ENCODE measurements around the gene ADAMTSL4.
"Not testable (repeated sequence)": the region's sequence is repeated elsewhere in the genome, so short reads cannot be mapped to it uniquely, and the experiment has no call there.

ADAMTSL4 gene

DNA sequence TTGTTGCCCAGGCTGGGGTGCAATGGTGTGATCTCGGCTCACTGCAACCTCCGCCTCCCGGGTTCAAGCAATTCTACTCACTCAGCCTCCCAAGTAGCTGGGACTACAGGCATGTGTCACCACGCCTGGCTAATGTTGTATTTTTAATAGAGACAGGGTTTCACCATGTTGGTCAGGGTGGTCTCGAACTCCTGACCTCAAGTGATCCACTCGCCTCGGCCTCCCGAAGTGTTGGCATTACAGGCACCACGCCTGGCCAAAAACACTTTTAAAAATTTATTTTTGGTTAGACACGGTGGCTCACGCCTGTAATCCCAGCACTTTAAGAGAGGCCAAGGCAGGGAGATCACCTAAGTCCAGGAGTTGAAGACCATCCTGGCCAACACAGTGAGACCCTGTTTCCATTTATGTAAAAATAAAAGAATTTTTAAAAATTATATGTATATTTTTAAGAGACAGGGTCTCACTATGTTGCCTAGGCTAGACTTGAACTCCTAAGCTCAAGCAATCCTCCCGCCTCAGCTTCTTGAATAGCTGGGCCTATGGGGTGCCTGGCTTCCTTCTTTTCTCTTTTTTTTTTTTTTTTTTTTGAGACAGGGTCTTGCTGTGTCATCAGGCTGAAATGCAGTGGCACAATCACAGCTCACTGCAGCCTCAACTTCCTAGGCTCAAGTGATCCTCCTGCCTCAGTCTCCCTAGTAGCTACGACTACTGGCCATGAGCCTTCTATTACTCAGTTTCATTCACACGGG, 16.2 kb downstream of the ADAMTSL4 start:
- not testable (repeated sequence) for DNase-seq (ENCODE audit: insufficient read length, low spot score); FAIRE-seq

GRCh38 chr1:150566589-150567340, 17.6 kb downstream of the ADAMTSL4 start:
- no peak for FAIRE-seq

GRCh38 chr1:150567341-150567716, 18.1 kb downstream of the ADAMTSL4 start:
- DNase-seq (ENCODE audit: insufficient read length, low spot score): no peak
- FAIRE-seq: peak; percentile 91

More at GRCh38 chr1:150566589-150567340, 17.6 kb downstream of the ADAMTSL4 start:
- no peak for DNase-seq (ENCODE audit: insufficient read length, low spot score)

GRCh38 chr1:150567717-150568593, 18.7 kb downstream of the ADAMTSL4 start:
- peak; percentile 81 for FAIRE-seq
- no peak for DNase-seq (ENCODE audit: insufficient read length, low spot score)

GRCh38 chr1:150568594-150568966, 19.4 kb downstream of the ADAMTSL4 start:
- FAIRE-seq: no peak
- no peak for DNase-seq (ENCODE audit: insufficient read length, low spot score)

DNA sequence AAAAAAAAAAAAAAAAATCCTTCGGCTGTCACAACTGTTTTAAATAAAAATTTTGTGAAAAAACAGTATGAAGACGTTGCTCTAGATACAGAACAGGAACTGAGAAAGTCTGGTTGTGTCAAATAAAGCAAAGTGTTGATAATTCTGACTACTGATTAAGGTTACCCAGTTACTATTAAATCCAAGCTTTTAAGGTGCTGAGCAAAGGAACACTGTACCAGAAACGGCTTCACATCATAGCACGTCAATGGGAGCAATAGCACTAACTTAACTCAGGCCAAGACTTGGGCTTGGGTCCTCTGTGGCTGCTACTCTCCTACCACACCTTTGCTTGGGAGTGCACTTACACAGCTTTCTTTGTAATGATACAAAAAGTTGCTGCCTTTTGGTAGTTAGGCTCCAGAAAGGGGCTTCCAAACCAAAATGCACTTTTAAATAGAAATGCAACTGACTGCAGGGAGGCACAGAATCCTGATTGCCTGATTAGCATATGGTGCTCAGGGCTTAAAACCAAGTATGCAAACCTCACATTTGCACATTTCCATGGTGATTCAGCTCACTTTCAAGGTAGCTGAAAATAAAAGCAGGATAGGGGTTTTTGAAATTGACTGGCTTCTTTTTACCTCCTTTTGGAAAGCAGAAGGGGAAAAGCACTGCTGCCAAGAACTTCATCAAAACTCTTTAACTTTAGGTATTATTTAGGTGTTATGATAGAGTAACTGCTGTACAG, 23.9 kb downstream of the ADAMTSL4 start:
- FAIRE-seq (peak; percentile 64), DNase-seq (ENCODE audit: insufficient read length, low spot score) (no peak)

DNA sequence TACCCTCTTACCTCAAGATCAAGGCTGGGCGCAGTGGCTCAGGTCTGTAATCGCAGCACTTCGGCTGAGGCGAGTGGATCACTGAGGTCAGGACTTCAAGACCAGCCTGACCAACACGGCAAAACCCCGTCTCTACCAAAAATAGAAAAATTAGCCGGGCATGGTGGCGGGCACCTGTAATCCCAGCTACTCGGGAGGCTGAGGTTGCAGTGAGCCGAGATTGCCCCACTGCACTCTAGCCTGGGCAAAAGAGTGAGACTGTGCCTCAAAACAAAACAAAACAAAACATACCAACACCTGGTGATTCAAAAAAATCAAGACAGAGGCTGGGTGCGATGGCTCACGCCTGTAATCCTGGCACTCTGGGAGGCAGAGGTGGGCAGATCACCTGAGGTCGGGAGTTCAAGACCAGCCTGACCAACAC, 24.5 kb downstream of the ADAMTSL4 start:
- FAIRE-seq; DNase-seq (ENCODE audit: insufficient read length, low spot score): not testable (repeated sequence)

DNA sequence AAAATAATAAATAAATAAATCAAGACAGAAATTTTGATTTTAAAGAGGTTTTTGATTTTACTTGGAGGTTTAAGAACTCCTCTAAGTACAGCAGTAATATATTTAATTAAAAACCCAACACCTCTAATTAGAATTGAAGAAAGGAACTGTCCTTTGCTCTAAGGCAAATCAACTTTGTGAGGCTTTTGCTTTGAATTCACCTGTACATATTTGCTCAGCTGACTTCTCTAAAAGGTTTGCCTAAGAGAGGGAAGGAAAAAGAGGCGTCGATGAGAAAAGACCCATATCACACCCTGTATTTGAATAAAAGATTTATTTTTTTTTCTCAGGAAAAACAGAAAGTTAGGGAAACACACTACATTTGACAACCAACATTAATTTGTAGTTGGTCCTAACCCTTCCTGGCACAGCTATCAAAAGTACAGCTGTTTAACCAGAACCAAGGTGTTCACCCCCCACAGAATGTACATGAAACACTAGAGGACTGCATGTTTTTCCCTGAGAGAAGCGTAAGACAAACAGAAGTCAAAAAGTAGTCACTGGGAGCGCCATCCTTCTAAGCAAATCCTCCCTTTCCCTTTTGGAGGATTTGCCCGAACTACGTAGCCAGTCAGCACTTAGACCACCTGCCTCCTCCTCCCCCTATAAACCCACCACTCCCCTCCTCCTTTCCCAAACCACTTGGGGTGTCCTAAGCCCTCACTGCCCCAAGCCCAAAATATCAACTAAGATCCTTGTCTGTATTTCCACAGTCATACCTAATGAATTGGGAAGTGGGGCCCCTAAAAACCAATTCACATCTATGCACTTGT, 25.3 kb downstream of the ADAMTSL4 start:
- DNase-seq (ENCODE audit: insufficient read length, low spot score) (no peak), FAIRE-seq (no peak)

GRCh38 chr1:150575072-150575489, 25.9 kb downstream of the ADAMTSL4 start:
- no peak for FAIRE-seq
- DNase-seq (ENCODE audit: insufficient read length, low spot score): no peak

DNA sequence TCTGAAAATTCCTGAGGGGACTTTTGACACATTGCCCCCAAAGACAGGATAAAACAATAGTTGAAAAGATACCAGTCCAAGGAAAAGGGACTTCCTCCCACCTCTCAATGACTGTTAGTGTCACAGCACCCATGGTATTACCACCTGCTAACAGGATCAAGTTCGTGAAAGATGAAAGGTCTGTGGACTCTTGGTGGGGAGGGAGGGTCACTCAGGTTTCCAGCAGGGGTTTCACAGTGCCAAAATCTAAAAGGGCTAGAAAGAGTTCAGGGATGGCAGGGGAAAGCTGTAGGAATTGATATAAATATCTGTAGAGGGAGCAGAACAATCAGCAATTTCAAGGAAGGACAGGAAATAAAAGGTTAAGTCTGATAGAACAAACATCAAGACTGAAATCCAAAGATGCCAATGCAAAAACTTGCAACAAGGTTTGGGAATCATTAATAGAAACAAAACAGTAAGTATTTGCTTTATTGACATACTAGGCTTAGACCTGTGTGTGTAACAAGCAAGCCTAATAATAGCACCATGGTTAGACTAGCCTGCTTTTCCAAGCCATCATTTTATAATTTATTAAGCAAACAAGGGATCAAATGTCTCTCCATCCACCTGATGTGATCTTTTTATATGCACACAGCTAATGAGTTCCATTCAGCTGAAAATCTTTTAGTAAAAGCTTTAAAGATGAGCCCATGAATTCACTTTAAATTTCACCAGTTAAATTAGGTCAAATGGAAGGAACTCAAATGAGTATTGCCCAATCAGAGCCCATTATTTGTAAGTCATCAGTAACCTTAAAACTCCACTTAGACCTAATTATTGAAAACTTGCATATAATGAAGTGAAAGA, 26.5 kb downstream of the ADAMTSL4 start:
- FAIRE-seq (no peak), DNase-seq (ENCODE audit: insufficient read length, low spot score) (no peak)

GRCh38 chr1:150576367-150576711, 27.1 kb downstream of the ADAMTSL4 start:
- FAIRE-seq: no peak
- DNase-seq (ENCODE audit: insufficient read length, low spot score): no peak

DNA sequence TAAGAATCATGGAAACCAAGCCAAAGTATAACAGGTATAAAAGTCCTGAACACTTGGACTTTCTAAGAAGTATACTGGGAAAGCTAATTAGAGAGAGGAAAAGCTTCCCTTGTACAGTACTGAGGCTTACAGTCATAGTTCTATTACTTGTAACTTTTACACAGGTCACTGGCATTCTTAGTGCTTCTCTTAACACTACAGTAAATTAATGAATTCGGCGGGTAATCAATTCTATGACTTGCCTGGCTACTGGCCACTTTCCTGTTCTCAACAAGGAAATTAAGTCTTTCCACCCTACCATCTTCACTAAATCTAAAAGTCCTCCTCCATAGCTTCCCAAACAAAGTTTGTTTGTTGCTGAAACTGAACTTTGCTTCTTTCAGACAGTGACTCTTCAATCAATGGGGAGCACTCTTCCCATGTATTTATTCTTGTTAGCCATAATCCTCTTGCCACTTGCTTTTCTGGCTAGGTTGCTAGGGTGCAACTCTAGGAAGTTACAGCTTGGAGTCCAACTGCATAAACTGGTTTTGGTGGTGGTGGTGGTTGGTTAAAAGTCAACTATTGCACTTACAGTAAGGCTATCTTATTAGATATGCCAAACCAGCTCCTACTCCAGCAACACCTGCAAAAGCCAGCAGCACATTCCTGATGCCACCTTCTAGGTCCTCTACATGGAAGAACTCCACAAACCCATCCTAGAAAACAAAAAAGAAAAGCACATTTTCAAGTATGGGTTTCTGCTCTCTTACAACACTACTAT, 27.8 kb downstream of the ADAMTSL4 start:
- FAIRE-seq: peak; percentile 59
- DNase-seq (ENCODE audit: insufficient read length, low spot score): no peak

DNA sequence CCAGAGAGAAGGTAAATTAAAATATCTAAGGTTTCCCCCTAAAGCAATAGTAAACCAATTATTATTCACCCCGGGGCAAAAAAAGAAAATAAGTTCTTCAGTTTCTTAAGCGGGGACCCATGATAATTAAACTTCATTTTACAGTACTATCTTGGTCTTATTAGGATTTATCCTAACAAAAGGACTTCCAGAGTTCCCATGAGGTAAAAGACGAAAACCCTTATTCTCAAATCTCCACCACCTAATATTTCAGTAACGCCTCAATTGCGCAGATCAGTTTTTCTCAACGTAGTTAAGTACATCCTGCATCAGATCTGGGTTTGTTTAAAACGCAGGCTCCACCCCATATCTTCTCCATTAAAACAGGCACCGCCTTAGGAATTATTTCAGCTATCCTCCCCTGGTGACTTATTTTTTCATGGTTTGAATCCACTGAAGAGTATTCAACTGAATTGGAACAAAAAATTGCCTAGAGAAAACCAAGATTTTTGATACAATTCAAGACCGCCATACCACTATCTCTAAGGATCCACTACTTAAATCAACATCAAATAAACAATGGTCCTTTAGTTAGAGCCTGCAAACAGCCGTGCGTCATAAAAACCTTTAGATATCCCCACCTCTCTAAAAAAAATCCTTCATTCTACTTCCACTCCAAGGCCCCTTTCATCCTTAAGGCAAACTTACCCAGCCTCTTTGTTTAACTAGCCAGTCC, 28.5 kb downstream of the ADAMTSL4 start:
- FAIRE-seq (no peak), DNase-seq (ENCODE audit: insufficient read length, low spot score) (no peak)

GRCh38 chr1:150578272-150579109, 29.3 kb downstream of the ADAMTSL4 start:
- DNase-seq (ENCODE audit: insufficient read length, low spot score): no peak
- FAIRE-seq: peak; percentile 69

- peak; percentile 87 for DNase-seq (ENCODE audit: insufficient read length, low spot score)
- FAIRE-seq: peak; percentile 66
Measured at GRCh38 chr1:150579110-150579944, 30.1 kb downstream of the ADAMTSL4 start, which contains the start of gene MCL1. TSS of gene MCL1 (minus strand) at chr1:150579610. CDS start at chr1:150579530, 80 bp downstream.

Data from GM19239 (cell line).